Chondrocyte (in vitro differentiated cells): ENCODE results near the gene LRRC66. TPM values are rescaled to one million over a fixed set of nuclear protein-coding genes. Genes with fewer than 3 reads are reported as not detected.

Experiments
- DNase-seq: peaks from one replicate; pipeline ENCODE4 v3.0.0; 2021; ENCODE audit warnings: mixed read lengths, low spot score
- H3K27ac Mint-ChIP-seq: one replicate; pipeline ENCODE4 v1.8.0; 2021; ENCODE audit warnings: mild to moderate bottlenecking, moderate library complexity, mixed read lengths; ENCODE audit not compliant: unreplicated experiment
- H3K27me3 Mint-ChIP-seq: 2 replicates; pipeline ENCODE4 v1.8.0; 2021; ENCODE audit warnings: low read depth, mixed read lengths
- H3K36me3 Mint-ChIP-seq: 2 replicates; pipeline ENCODE4 v1.8.0; 2021; ENCODE audit warnings: low read depth, mixed read lengths
- H3K4me1 Mint-ChIP-seq: 2 replicates; pipeline ENCODE4 v1.8.0; 2021; ENCODE audit warnings: low read depth, mild to moderate bottlenecking, mixed read lengths
- H3K4me3 Mint-ChIP-seq: one replicate; pipeline ENCODE4 v1.8.0; 2021; ENCODE audit warnings: mild to moderate bottlenecking, moderate library complexity, mixed read lengths; ENCODE audit not compliant: unreplicated experiment
- H3K9me3 Mint-ChIP-seq: 2 replicates; pipeline ENCODE4 v1.8.0; 2021; ENCODE audit warnings: low read depth, mixed read lengths
- CTCF ChIP-seq: fragments of 200-600 bp; sonication (generic); IDR thresholded peaks from 2 replicates; pipeline ENCODE4 v1.5.0; 2021; ENCODE audit warnings: antibody characterized with exemption, mild to moderate bottlenecking, moderate library complexity
- total RNA-seq: library from RNA; stranded (reverse); gene quantifications from 3 replicates; pipeline ENCODE4 v1.2.1, GENCODE V29; 2021

The LRRC66 gene
- total RNA-seq, 1 donor from 2014 or later, result 0.57 TPM

- TF ChIP-seq CTCF, result no peak
Observed at GRCh38 chr4:51995647-51996220, 24.4 kb downstream of the LRRC66 start.

DNA sequence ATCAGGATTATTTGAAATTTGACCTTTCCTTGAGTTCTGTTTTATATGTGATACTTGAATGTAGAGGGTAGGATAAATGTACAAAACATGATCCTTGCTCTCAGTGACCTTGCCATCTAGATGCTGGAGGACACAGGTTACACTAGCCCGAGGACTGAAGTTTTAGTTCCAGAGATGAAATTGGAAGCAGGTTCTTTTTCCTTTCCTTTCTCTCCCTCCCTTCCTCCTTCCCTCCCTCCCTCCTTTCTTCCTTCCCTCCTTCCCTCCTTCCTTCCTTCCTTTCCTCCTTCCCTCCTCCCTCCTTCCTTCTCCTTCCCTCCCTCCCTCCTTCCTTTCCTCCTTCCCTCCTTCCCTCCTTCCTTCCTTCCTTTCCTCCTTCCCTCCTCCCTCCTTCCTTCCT, 54.3 kb downstream of the LRRC66 start:
- H3K27ac Mint-ChIP-seq, result no peak overlapping the region
- peaks cover 25% of the 10 kb centered on the region for H3K27me3 Mint-ChIP-seq
- H3K9me3 Mint-ChIP-seq, result peaks cover 12% of the 10 kb centered on the region
- no peak for DNase-seq
- no peak overlapping the region for H3K4me3 Mint-ChIP-seq
- no peak for TF ChIP-seq CTCF
- H3K4me1 Mint-ChIP-seq, result peaks cover 9% of the 10 kb centered on the region
- H3K36me3 Mint-ChIP-seq, result peaks cover 2% of the 10 kb centered on the region

More at GRCh38 chr4:51995647-51996220, 24.4 kb downstream of the LRRC66 start:
- peaks cover 24% of the 10 kb centered on the region for H3K36me3 Mint-ChIP-seq
- H3K27me3 Mint-ChIP-seq, result no peaks in the 10 kb centered on the region
- DNase-seq, result no peak
- no peak overlapping the region for H3K27ac Mint-ChIP-seq
- no peaks in the 10 kb centered on the region for H3K4me1 Mint-ChIP-seq
- peaks cover 35% of the 10 kb centered on the region for H3K9me3 Mint-ChIP-seq
- no peak overlapping the region for H3K4me3 Mint-ChIP-seq

- no peak for TF ChIP-seq CTCF
- peaks cover 9% of the 10 kb centered on the region for H3K4me1 Mint-ChIP-seq
- H3K27me3 Mint-ChIP-seq, result peaks cover 28% of the 10 kb centered on the region
- H3K27ac Mint-ChIP-seq, result no peak overlapping the region
- H3K4me3 Mint-ChIP-seq, result no peak overlapping the region
- no peak for DNase-seq
- peaks cover 12% of the 10 kb centered on the region for H3K9me3 Mint-ChIP-seq
- H3K36me3 Mint-ChIP-seq, result peaks cover 2% of the 10 kb centered on the region
Observed at GRCh38 chr4:51963841-51964517, 56.2 kb downstream of the LRRC66 start.

GRCh38 chr4:51960486-51960885, 59.7 kb downstream of the LRRC66 start:
- peaks cover 9% of the 10 kb centered on the region for H3K4me1 Mint-ChIP-seq
- DNase-seq, result no peak
- no peak overlapping the region for H3K27ac Mint-ChIP-seq
- peaks cover 32% of the 10 kb centered on the region for H3K27me3 Mint-ChIP-seq
- H3K9me3 Mint-ChIP-seq, result peaks cover 4% of the 10 kb centered on the region
- no peak for TF ChIP-seq CTCF
- no peak overlapping the region for H3K4me3 Mint-ChIP-seq
- H3K36me3 Mint-ChIP-seq, result no peaks in the 10 kb centered on the region

GRCh38 chr4:51958199-51958968, 61.8 kb downstream of the LRRC66 start:
- no peak overlapping the region for H3K4me3 Mint-ChIP-seq
- peaks cover 41% of the 10 kb centered on the region for H3K27me3 Mint-ChIP-seq

More at GRCh38 chr4:51958199-51958968, 61.8 kb downstream of the LRRC66 start:
- Mint-ChIP-seq H3K27ac (no peak overlapping the region), H3K36me3 (no peaks in the 10 kb centered on the region), H3K9me3 (peaks cover 4% of the 10 kb centered on the region), H3K4me1 (no peaks in the 10 kb centered on the region)
- no peak for TF ChIP-seq CTCF
- no peak for DNase-seq
